NAMALWA (cell line): ENCODE data around the gene CRIP1.

Experiments
- DNase-seq: peaks from one replicate; pipeline ENCODE4 v3.0.0-alpha.2; 2015; ENCODE audit warnings: low spot score

The CRIP1 gene, protein sequence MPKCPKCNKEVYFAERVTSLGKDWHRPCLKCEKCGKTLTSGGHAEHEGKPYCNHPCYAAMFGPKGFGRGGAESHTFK

DNA sequence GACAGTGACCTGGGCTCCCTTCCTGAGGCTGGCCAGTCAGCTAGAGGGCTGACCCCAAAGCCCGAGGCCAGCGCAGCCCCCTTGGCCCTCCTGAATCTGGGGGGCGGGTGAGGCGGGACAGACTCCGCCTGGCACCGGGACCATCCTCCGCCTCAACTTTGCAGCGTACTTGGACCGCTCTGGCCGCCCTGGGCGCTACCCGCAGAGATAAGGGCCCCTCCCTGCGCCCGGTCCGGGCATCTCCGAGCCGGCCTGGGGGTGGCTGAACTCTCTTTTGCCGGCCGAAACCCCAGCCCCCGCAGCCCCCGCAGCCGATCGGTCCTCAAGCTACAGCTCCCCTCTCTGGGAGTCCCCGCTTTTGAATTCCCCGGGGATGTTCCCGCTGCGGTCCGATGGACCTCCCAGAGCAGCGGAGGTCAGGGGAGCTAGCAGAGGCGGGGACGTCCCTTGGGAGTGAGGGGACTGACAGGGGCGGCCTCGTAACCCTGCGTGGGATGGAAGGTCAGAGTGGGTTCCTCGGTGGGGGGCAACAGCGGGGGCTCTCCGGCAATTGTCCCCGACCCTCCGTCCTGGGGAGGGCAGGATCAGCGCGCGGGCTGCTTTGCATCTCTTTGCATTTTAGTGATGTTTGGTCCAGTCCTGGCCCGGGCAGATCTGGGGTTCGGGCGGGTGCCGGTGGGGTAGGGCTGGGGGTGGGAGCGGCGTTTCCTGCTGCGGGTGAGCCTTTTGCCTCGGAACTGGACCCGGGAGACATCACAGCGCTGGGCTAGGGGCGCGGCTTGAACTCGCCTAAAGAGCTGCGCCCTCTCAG is at the start of gene CRIP1:
TSS of gene CRIP1 (plus strand) at position 724 of the 811 bp plus-strand sequence. CDS start 374 bp downstream, outside the sequence.
- no peak for DNase-seq

DNA sequence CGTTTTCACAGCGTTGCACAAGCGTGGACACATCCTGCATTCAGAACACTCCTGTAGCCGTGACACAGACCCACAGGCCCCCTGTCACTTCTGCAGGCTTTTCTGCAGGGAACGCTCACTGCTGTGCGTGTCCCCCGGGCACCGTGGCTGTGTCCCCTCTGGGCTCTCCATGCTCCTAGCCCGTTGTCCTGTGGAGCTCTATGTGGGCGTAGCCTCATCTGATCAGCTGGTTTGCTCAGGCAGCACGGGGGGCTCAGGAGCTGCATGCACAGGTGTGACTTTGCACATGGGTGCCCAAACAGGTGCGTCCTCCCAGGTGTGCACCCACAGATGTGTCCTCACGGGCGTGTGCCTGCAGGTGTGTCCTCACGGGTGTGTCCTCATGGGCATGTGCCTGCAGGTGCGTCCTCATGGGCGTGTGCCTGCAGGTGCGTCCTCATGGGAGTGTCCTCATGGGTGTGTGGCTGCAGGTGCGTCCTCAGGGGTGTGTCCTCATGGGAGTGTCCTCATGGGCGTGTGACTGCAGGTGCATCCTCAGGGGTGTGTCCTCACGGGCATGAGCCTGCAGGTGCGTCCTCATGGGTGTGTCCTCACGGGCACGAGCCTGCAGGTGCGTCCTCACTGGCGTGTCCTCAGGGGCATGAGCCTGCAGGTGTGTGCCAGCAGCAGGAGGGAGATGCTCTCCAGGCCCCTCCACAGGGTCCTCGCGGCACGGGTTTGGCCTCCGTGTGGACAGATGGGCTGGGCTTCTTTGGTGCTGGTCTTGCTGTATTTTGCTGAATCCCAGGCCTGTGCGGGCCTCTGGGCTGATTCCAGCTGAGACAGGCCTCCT is 49.6 kb upstream of the CRIP1 start:
- peak; percentile 62 for DNase-seq

DNA sequence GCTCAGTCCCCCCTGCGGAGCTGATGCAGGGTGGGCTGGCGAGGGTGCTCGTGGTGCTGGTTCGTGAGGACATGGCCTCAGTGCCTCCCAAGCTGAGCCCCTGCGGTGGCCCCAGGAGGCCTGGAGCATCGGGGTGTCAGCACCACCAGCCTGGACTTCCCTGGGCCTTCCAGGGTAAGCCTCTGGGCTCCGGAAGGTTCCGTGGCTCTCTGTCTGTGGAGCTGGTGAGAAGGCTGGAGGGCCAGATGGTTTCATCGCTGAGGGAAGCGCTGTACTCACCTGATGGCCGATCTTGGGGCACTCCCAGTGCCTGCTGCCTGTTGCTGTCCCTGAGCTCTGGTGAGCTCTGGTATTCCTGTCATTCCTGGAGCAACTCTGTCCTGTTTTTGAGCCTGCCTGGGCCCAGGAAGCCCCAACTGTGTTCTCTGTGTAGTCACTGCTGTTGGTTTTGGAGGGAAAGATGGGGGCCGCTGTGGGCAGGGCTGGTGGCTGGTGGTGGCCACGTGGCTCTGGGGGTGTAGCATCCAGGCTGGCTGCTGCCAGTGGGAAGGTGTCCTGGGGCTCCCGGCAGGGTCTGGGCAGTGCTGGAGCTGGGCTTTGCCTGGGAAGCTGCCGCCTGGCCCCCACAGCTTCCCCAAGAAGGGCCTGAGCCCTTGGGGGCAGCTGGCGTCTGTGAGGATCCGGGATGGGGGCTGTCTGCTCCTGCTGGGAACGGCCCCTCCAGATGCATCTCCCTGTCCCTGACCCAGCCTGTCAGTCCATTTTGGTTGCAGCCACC is 48.8 kb upstream of the CRIP1 start:
- no peak for DNase-seq

DNA sequence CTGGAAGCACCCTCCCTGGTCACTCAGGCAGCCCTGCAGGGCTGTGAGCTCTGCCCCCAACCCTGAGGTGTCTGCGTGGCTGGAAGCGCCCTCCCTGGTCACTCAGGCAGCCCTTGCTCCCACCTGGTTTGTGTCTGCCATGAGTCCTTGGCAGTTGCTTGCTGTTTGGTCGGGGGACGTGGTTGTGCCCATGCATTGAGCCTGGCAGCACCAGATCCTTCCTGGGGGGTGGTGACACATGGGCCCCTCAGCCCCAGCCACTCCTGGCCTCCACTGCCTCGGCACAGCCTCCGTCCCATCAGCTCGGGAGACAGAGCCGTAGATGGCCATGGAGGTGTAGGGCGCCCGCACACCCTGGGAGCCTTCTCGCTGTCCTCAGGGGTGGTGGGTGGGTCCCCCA is 47.5 kb upstream of the CRIP1 start:
- no peak for DNase-seq

DNA sequence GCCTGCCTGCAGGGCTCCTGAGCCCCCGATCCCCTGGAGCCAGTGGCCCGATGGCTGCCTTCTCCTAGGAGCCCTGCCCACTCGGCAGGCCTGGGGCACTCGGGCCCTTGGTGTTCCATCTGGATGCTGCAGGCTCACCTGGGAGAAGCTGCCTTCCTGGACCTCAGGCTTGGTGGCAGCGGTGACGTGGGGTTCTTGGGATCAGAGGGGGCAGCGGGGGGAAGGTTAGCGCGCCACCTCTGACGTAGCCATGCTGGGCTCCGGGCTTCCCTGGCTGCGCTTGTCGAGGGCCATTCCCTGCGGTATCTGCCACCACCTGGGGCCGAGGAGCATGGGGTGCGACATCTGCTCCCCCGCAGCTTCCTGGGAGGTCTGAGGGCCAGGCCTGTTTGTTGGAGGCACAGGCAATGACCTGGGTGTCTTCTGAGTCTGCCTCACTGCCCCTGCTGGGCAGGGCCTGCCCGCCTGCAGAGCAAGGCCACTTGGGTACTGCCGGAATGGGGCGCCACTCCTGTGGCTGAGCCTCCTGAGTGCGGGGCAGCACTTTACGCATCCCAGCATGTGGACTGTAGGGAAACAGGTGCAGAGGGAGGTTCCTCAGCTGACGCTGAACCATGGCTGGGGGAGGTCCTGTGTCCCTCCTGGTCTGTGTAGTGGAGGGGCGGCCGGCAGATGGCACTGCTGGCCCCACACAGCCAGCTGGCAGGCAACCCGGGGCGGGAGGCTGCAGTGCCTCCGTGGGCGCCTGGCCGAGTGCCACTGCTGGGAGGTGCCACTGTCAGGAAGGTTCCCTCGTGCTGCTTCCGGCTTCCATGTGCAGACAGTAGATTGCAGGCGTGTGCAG is 46.8 kb upstream of the CRIP1 start:
- DNase-seq: no peak

DNA sequence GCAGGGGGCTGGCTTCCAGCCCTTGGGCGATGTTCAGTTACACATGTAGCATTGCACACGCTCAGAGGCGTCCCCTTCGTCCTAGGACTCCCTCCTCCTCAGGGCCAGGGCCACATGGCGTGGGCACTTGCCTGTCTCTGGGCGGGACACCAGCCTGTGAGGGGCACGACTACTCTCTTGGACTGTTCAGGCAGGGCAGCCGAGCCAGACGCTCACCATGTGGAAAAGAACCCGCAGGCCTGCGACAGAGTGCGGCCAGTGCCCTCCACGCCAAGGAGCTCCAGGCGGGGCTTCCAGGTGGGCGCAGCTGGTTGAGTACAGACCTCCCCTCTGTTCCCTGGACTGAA is 46.2 kb upstream of the CRIP1 start:
- DNase-seq: no peak

DNA sequence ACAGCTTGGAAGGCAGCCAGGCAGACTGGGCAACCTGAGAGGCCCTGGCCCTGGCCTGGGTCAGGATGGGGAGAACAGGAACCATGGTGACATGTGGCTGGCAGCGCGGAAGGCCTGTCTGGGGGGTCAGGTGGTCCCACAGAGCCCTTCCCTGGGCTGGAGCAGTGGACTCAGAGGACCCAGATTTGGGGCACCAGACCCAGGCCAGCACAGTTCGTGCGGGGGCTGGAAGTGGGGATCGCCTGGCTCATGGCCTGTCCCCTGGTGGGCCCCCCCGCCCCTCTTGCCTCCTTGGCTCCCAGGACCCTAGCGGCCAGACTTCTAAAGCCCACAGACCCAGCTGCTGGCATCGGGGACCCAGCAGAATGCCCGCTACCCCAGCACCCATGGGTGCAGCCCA is 45.7 kb upstream of the CRIP1 start:
- no peak for DNase-seq

DNA sequence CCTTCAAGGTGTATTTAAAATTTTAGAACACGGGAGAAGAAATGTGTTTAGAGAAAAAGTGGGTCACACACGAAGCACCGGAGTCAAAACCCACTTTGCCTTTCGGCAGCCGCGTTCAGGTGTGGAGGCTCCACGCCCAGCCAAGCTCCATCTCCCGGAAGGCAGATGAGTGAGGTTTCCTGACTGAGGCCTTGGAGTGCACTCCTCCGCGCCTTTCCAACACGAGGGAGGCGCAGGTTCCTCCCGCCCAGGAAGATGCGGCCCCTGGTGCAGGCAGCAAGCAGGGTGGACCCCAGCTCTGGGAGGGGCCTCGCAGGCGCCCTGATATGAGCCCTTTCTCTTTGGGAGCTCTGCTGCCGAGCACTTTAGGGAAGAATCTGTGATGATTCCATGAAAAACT is 44.6 kb upstream of the CRIP1 start:
- no peak for DNase-seq

DNA sequence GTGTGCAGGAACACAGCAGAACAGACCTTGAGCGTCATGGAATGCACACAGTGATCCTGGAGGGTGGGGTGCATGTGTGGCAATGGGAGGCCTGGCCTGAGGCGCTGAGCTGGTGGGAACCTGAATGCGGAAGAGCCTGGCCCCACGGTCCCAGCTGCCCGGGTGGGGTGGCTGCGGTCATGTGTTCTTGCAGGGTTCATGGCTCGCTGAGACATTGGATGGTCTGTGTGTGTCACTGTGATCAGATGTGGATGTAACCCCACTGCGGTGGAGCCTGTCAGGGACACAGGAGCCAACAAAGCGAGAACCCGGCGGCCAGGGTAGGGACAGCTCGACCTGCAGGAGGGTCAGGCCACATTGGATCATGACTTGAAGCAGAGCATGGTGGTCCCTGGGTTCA is 43.9 kb upstream of the CRIP1 start:
- no peak for DNase-seq

DNA sequence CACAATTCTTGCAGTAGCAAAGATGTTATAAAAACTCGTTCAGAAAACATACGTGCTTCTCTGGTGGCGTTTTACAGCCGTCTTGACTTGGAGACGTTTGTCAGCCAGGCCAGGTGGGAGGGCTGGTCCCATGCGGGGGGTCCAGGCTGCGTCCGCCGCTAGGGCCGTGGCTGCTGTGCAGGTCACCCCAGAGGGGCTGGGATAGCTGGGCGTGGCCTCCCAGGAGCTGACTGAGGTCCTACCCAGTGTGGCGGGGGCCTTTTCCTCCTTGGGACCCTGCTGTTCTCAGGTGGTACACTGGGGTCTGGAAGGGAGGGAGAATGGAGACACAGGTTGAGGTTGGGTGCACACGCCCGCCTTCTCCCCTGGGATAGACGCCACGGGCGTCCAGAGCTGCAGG is 41.8 kb upstream of the CRIP1 start:
- DNase-seq: no peak

DNA sequence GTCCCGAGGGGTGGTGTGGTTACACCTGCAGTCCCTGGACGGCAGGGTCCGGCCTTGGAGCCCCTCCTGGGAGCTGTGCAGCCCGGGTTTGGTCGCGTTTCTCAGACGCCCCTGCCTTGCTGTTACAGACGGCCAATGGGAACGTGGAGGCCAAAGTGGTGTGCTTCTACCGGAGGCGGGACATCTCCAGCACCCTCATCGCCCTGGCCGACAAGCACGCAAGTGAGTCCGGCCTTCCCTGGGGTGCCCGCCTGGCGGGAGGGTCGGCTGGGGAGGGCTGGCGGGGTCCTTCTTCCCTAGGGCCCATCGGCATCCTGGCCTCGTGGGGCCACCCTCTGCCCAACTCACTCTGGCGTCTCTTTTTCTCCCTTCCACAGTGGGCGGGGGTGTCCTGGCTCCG is 41.4 kb upstream of the CRIP1 start:
- no peak for DNase-seq

DNA sequence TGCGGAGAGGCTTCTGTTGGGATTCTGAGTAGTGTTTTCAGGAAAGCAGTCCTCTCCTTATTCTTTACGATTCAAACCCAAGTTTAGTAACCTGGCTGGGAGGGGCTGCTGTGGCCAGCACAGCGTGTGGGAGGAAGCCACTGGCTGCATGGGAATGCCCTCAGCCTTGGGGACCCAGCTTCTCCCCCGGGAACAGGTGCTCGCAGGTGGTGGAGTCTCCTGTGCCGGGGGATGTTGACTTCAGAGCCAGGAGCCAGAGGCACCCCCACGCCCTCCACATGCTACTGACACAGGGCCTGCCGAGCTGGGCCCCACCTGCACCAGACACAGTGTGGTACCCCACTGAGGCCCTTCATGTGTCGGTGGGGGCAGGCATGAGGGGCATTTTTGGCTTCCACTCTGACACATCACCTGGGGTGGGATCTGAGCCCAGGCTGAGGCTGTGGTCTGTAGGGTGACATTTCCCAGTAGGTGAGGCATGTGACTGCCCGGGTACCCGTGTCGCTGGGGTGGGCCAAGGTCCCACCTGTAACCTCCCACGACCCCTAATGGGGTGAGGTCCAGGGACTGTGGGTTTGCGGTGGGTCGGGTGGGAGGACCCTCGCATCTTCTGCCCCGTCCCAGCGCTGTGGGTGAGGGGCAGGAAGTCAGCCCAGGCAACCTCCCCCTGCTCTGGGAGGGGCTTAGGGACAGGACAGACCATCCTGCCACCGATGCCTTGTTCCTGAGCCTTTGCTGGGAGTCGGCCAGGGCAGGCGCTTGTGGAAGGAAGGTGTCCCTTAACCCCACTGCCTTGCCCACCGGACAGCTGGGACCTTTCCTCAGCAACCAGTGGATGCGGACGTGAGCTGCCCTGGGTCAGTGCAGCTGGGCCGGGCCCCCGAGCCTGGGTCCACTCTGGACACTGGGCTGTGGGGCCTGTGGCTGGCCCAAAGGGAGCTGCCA is 40.5 kb upstream of the CRIP1 start:
- no peak for DNase-seq

DNA sequence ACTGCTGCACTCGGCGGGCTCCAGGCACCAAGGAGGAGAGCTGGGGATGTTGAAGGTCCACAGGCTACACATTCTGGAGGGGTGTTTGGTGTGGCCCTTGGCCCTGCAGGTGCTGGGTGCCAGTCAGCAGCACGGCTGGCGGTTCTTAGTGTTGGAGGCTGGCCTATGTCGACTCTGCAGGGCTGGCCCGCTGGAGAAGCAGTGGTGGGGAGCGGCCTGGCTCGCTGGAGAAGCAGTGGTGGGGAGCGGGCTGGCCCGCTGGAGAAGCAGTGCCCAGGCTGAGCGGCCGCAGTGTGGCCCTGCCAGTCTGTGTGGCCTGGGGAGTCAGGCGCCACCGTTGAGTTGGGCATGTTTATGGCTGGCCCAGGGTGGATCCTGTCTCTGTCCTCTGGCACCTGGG is 39.7 kb upstream of the CRIP1 start:
- DNase-seq: no peak

DNA sequence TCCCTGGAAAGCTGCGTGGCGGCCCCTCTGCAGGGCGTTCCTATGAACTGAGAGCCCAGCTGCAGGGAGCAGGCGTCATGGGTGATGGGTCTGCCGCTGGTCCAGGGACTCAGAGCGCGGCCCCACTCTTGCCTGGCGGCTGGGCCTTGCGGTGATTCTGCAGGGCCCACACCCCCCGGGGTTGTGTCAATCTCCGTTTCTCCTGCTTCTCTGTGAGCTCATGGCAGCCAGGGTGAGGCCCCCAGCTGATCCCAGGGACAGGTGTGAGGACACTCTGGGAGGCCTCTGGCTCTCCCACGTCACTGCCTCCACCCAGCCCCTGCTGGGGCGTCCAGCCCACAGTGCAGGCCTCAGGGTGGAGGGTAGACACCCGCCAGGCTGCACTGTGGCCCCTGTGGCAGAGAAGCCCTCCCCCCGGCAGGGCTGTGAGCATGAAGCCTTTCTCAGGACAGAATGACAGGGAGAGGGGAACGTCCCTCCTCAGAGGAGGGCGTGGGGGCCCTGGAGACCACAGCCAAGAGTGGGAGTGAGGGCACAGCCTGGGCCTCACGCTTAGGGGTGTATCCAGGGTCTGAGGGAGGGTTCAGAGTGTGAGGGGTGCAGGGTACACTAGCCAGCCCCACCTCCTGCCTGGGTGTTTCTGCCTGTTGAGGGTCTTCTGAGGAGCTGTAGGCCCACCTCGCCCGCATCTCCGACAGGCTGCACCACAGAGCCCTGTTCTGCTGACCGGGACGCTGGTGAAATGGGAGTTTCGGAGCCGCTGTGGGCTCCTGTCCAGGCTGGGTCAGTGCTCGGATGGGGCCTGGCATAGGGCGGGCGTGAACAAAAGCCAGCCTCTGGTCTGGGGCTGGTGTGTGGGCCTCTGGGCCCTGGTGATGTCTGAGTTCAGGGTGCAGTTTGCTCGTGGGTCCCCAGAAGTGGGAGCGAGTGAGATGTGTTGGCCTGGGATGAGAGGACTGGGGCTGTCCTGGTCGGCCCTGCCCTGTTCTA is 38.7 kb upstream of the CRIP1 start:
- DNase-seq: no peak

DNA sequence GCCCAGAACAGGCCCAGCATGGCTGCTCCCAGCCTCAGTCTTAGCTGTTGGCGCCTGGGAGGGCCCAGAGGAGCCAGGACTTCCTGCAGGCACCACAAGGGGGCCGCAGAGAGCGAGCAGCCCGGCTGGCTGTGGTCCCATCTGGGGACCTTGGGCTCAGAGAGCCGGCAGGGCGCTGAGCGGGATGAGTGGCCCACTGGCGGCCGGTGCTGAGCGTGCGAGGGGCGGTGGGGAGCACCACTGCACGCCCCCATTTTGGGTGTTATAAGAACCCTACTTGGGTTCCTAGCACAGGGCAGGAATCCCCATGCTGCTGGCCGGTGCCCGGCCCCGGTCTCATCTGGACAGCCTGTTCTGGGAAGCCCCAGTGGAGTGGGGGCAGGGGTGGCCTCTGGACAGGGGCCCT is 38.0 kb upstream of the CRIP1 start:
- peak; percentile 62 for DNase-seq

DNA sequence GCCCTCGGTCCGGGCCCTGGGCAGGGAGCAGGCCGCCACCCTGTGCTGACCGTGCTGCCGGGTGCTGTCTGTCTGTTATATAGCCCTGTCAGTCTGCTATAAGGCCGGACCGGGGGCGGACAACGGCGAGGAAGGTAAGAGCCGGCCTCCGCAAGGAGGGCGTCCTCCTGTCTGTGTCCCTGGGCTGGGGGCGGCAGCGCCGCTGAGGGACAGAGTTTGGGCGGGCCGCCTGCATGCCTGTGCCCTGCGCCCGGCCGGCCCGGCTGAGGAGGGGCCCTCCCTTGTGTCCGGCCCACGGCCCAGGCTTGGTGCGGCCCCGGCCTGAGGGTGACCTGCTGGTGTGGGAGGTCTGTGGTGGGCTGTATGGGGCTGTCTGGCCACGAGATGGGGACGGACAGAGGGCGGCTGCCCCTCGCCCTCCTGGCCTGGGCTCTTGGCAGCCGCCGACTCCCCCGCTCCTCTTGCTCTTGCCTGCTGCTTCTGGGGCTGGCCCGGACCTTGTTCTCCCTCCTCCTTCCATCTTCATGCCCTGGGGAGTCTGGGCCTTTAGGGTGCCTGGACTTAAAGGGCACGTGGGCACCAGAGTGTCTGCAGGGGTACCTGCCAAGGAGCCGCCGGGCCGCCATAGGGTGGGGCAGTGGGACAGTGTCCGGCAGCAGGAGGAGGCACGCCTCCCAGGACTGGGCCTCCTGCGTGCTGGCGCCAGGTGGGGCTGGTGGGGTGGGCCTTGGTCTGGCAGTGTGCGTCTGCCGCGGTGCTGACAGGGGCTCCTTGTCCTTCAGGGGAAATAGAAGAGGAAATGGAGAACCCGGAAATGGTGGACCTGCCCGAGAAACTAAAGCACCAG is 37.2 kb upstream of the CRIP1 start:
- DNase-seq: no peak

DNA sequence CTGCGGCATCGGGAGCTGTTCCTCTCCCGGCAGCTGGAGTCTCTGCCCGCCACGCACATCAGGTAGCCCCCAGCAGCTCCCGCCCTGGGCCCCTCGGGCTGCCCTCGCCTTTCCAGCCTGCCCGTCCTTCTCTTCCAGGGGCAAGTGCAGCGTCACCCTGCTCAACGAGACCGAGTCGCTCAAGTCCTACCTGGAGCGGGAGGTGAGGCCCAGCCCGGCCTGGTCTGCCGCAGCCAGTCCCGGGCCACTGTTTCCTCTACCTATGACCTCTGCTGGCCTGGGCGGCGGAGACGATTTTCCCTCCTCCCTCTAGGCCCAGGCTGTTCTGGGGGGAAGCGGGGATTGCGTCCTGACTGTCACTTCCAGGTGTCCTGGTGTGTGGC is 36.6 kb upstream of the CRIP1 start:
- no peak for DNase-seq
